Natural killer cell (primary cell): ENCODE results near the gene ATXN2. TPM values are rescaled to one million over a fixed set of nuclear protein-coding genes. Genes with fewer than 3 reads are reported as not detected.

Experiments used
- ATAC-seq, 3 donors: fragments of 150-1000 bp in 2 of 3; fragments of 200-7000 bp in 1 of 3; cut with Tn5 transposase; 1 replicate in 1 of 3; 2 replicates in 2 of 3; pipeline ENCODE4 v1.10.0; 2021; ENCODE audit warnings: mild to moderate bottlenecking in 2 of 3, moderate library complexity in 2 of 3
- DNase-seq, 2 donors: peaks; one replicate each; pipeline versions ENCODE4 v3.0.0 to v3.0.0-alpha.2; 2013 to 2021; ENCODE audit warnings: mixed read lengths in 1 of 2
- H3K27ac ChIP-seq: one replicate; pipeline ENCODE4 v1.5.1; 2013; ENCODE audit warnings: mild to moderate bottlenecking, low read length
- H3K27me3 ChIP-seq: one replicate; pipeline ENCODE4 v1.6.1; 2013; ENCODE audit warnings: low read length; ENCODE audit not compliant: control insufficient read depth, insufficient read depth
- H3K36me3 ChIP-seq: one replicate; pipeline ENCODE4 v1.6.1; 2013; ENCODE audit warnings: low read length; ENCODE audit not compliant: control insufficient read depth, insufficient read depth
- H3K4me1 ChIP-seq: one replicate; pipeline ENCODE4 v1.6.1; 2013; ENCODE audit warnings: low read length; ENCODE audit not compliant: control insufficient read depth, insufficient read depth
- H3K4me3 ChIP-seq: one replicate; pipeline ENCODE4 v1.5.1; 2013; ENCODE audit warnings: low read length
- H3K9me3 ChIP-seq: one replicate; pipeline ENCODE4 v1.6.1; 2013; ENCODE audit warnings: low read length; ENCODE audit not compliant: control insufficient read depth, insufficient read depth
- H3K27ac Mint-ChIP-seq, 2 donors: one replicate each; pipeline ENCODE4 v1.8.0; 2022; ENCODE audit warnings: mild to moderate bottlenecking in 2 of 2, mixed read lengths in 2 of 2, moderate library complexity in 1 of 2
- H3K27me3 Mint-ChIP-seq, 2 donors: one replicate each; pipeline ENCODE4 v1.8.0; 2022; ENCODE audit warnings: low read depth in 2 of 2, mixed read lengths in 2 of 2
- H3K36me3 Mint-ChIP-seq: one replicate; pipeline ENCODE4 v1.8.0; 2022; ENCODE audit warnings: mixed read lengths
- H3K4me1 Mint-ChIP-seq, 2 donors: one replicate each; pipeline ENCODE4 v1.8.0; 2022; ENCODE audit warnings: mixed read lengths in 2 of 2
- H3K4me3 Mint-ChIP-seq: one replicate; pipeline ENCODE4 v1.8.0; 2022; ENCODE audit warnings: mild to moderate bottlenecking, moderate library complexity, mixed read lengths
- H3K9me3 Mint-ChIP-seq, 2 donors: one replicate each; pipeline ENCODE4 v1.8.0; 2022; ENCODE audit warnings: mixed read lengths in 2 of 2
- CTCF ChIP-seq: fragments of 200-600 bp; IDR thresholded peaks from one replicate; pipeline ENCODE4 v1.8.0; 2022; ENCODE audit warnings: antibody characterized with exemption
- WGBS: methylation state at CpG from one replicate; pipeline ENCODE4 v1.1.7; 2013; ENCODE audit warnings: missing lambda C conversion rate; ENCODE audit not compliant: insufficient coverage; 5-methylcytosine and 5-hydroxymethylcytosine counted together
- intact Hi-C: fragments of 100-400 bp; cut with micrococcal nuclease; formaldehyde crosslinking; loops from one replicate; pipeline ENCODE4 v1.14.2; 2022
- total RNA-seq, 4 donors: library from RNA; stranded (reverse); fragments of 120-200 nt in 1 of 4; gene quantifications; one replicate each; pipeline versions ENCODE4 v1.2.3 to v1.2.4, GENCODE V29; 2013 to 2022

Gene ATXN2
- total RNA-seq, 3 donors from 2014 or later (not counting 1 experiment from before 2014, with no cell fraction given) = 44.9 to 56.5 (median 51.5) TPM

- peaks cover 100% of the 10 kb centered on the region for H3K4me1 ChIP-seq
- no peak overlapping the region for H3K27ac ChIP-seq
- Mint-ChIP-seq H3K36me3 (no peaks in the 10 kb centered on the region), H3K4me3 (peak overlapping the region; percentile 47), H3K4me1 (peaks cover 86 to 92% of the 10 kb centered on the region in 2 donors), H3K9me3 (no peaks in the 10 kb centered on the region), H3K27ac (peak overlapping the region; percentile 96 to 100), H3K27me3 (no peaks in the 10 kb centered on the region)
- peaks cover 8% of the 10 kb centered on the region for H3K36me3 ChIP-seq
- intact Hi-C loops = no loop called here
- no peaks in the 10 kb centered on the region for H3K9me3 ChIP-seq
- WGBS = 93% methylated on average over 3 of the region's 3 CpGs
- DNase-seq = no peak
- H3K4me3 ChIP-seq = no peak overlapping the region
- no peak for TF ChIP-seq CTCF
- no peaks in the 10 kb centered on the region for H3K27me3 ChIP-seq
- no peak for ATAC-seq
Measured at GRCh38 chr12:111440631-111441030, 158.5 kb downstream of the ATXN2 start.

DNA sequence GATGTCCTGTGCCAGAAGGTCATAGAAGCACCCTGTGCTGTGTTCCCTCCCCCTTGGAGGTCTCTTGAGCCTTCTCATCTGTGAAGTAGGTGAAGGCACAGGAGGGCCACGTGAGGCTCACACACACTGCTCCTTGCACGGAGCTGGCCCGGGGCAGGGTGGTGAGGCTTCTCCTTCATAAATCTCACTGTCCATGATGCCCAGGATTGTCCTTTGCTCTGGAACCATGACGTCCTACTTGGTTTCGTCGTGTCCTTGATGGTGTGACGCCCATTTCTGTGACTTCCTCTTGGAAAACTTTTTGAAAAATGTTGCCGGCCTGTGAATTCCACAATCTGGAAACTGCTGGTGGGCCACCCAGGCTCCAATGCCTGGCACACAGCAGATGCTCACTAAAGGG is 159.0 kb downstream of the ATXN2 start:
- intact Hi-C loops = no loop called here
- Histone ChIP-seq H3K4me1 (peaks cover 100% of the 10 kb centered on the region), H3K27ac (no peak overlapping the region), H3K27me3 (no peaks in the 10 kb centered on the region), H3K4me3 (no peak overlapping the region), H3K36me3 (peaks cover 8% of the 10 kb centered on the region), H3K9me3 (no peaks in the 10 kb centered on the region)
- DNase-seq (no peak), ATAC-seq (no peak)
- Mint-ChIP-seq H3K4me3 (peak overlapping the region; percentile 47), H3K27me3 (no peaks in the 10 kb centered on the region), H3K9me3 (no peaks in the 10 kb centered on the region), H3K36me3 (no peaks in the 10 kb centered on the region), H3K4me1 (peaks cover 88 to 92% of the 10 kb centered on the region in 2 donors), H3K27ac (peak overlapping the region; percentile 96 to 100)
- TF ChIP-seq CTCF = no peak
- 93% methylated on average over 8 of the region's 8 CpGs for WGBS

GRCh38 chr12:111439657-111440151 is 159.4 kb downstream of the ATXN2 start:
- Histone ChIP-seq H3K9me3 (no peaks in the 10 kb centered on the region), H3K4me1 (peaks cover 100% of the 10 kb centered on the region), H3K27me3 (no peaks in the 10 kb centered on the region), H3K27ac (no peak overlapping the region), H3K36me3 (peaks cover 8% of the 10 kb centered on the region), H3K4me3 (no peak overlapping the region)
- Mint-ChIP-seq H3K4me3 (peak overlapping the region; percentile 37), H3K36me3 (no peaks in the 10 kb centered on the region), H3K9me3 (no peaks in the 10 kb centered on the region), H3K27me3 (no peaks in the 10 kb centered on the region), H3K4me1 (peaks cover 88 to 92% of the 10 kb centered on the region in 2 donors), H3K27ac (peak overlapping the region; percentile 96 to 100)
- intact Hi-C loops = loop anchor here (10.0 kb wide), 1 partner anchor 1555 kb away; the partner anchor contains the start of gene GLTP
- DNase-seq (no peak), ATAC-seq (no peak)
- WGBS = 78% methylated on average over 5 of the region's 5 CpGs
- no peak for TF ChIP-seq CTCF

DNA sequence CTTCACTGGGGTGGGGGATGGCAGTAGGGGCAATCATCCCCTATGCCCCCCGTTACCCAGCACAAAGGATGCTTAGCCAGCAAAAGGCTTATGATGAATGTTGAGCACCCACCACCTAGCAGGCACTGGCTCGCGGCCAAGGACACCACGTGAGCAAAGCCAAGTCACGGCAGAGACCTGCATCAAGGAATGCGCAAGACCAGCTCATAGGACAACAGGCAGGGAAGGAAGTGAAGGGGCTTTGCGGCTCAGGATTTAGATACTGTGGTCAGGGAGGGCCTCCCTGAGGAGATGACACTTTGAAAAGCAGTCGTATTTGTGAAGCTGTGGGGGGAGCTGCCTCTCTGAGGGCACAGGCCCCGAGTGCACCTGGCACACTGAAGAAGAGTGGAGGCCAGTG is 160.6 kb downstream of the ATXN2 start:
- Histone ChIP-seq H3K36me3 (peaks cover 8% of the 10 kb centered on the region), H3K27ac (peak overlapping the region; percentile 97), H3K4me1 (peaks cover 98% of the 10 kb centered on the region), H3K4me3 (no peak overlapping the region), H3K9me3 (no peaks in the 10 kb centered on the region), H3K27me3 (no peaks in the 10 kb centered on the region)
- WGBS = 10% methylated on average over 9 of the region's 9 CpGs
- DNase-seq (peak; percentile 66 to 80), ATAC-seq (peak in 1 of 3 donors; percentile 2)
- no peak for TF ChIP-seq CTCF
- peaks cover 88 to 92% of the 10 kb centered on the region in 2 donors for H3K4me1 Mint-ChIP-seq
- H3K36me3 Mint-ChIP-seq = no peaks in the 10 kb centered on the region
- H3K27ac Mint-ChIP-seq = peak overlapping the region; percentile 96 to 100
- intact Hi-C loops = loop anchor here (10.0 kb wide), 1 partner anchor 1554 kb away; the partner anchor contains the start of gene GLTP
- H3K4me3 Mint-ChIP-seq = peak overlapping the region; percentile 83
- H3K9me3 Mint-ChIP-seq = no peaks in the 10 kb centered on the region
- H3K27me3 Mint-ChIP-seq = no peaks in the 10 kb centered on the region
